Fibroblast of pulmonary artery (primary cell): ENCODE data around the gene DPM2.

Source experiments
- DNase-seq: peaks from one replicate; pipeline ENCODE4 v3.0.0-alpha.2; 2010; ENCODE audit warnings: low read depth
- H3K4me3 ChIP-seq: replicated peaks from 2 replicates; pipeline ENCODE4 v1.5.1; 2011; ENCODE audit warnings: low read depth, mild to moderate bottlenecking, control low read depth, low read length, moderate library complexity
- TF ChIP-seq, protein P1 (sequence below): IDR thresholded peaks from 2 replicates; pipeline ENCODE4 v1.5.1; 2011; ENCODE audit warnings: mild to moderate bottlenecking, control low read depth, low read length, inconsistent platforms; ENCODE audit errors: missing control alignments

DPM2 gene

DNA sequence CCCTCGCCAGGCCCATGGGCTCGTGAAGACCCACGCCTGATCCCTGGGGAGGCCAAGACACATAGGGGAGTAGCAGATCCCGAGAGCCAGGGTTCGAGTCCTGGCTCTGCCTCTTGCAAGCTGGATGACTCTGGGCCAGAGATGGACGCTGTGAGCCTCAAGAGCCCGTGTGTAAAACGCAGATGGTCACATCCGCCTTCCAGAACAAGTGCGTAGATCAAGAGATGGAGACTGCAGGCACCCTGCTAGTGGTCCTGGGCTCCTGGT, 29.1 kb downstream of the DPM2 start:
- H3K4me3 ChIP-seq = no peak overlapping the region
- no peak for DNase-seq
- TF ChIP-seq, protein P1, sequence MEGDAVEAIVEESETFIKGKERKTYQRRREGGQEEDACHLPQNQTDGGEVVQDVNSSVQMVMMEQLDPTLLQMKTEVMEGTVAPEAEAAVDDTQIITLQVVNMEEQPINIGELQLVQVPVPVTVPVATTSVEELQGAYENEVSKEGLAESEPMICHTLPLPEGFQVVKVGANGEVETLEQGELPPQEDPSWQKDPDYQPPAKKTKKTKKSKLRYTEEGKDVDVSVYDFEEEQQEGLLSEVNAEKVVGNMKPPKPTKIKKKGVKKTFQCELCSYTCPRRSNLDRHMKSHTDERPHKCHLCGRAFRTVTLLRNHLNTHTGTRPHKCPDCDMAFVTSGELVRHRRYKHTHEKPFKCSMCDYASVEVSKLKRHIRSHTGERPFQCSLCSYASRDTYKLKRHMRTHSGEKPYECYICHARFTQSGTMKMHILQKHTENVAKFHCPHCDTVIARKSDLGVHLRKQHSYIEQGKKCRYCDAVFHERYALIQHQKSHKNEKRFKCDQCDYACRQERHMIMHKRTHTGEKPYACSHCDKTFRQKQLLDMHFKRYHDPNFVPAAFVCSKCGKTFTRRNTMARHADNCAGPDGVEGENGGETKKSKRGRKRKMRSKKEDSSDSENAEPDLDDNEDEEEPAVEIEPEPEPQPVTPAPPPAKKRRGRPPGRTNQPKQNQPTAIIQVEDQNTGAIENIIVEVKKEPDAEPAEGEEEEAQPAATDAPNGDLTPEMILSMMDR = no peak

- TF ChIP-seq, protein P1 = no peak
- H3K4me3 ChIP-seq = no peak overlapping the region
- no peak for DNase-seq
Observed at GRCh38 chr9:127907867-127908659, 29.6 kb downstream of the DPM2 start.

GRCh38 chr9:127905788-127906191, 31.9 kb downstream of the DPM2 start:
- no peak overlapping the region for H3K4me3 ChIP-seq
- TF ChIP-seq, protein P1 = no peak
- DNase-seq = no peak

- H3K4me3 ChIP-seq = no peak overlapping the region
- TF ChIP-seq, protein P1 = no peak
- no peak for DNase-seq
Observed at GRCh38 chr9:127905004-127905728, 32.5 kb downstream of the DPM2 start.

DNA sequence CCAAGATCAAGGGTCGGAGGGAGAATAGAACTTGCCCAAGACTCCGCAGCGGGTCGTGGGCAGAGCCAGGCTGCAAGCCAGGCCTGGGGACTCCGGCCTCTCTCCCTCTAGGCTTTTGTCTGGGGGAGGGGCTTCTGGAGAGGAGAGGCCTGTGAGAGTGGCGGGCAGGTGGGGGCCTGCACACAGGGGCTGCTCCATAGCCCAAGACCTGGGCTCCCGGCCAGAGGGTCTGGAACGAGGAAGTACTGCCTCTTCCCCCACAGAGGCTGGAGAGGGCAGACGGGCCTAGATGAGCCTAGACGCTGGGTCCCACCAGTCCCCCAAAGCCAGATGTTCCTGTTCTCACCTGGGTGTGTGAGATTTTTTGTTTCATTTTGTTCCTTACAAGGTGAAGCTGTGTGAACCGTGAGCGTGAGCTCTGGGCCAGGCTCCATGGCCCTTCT, 33.1 kb downstream of the DPM2 start:
- TF ChIP-seq, protein P1 = no peak
- H3K4me3 ChIP-seq = no peak overlapping the region
- DNase-seq = no peak

- TF ChIP-seq, protein P1 = no peak
- no peak for DNase-seq
- no peak overlapping the region for H3K4me3 ChIP-seq
Observed at GRCh38 chr9:127903557-127904475, 33.8 kb downstream of the DPM2 start.
